ENCODE results near the gene BMP6.

The BMP6 gene

GRCh38 chr6:7911345-7911725, 185.4 kb downstream of the BMP6 start:
- Histone ChIP-seq H3K4me3 (ENCODE audit: low read length) (peak overlapping the region; percentile 79), H4K20me1 (ENCODE audit: insufficient read depth, low read length) (no peaks in the 10 kb centered on the region), H3K36me3 (replicated peaks; ENCODE audit: insufficient read depth, low read length) (peaks cover 34% of the 10 kb centered on the region), H3K4me1 (ENCODE audit: low read length) (peaks cover 50% of the 10 kb centered on the region), H2AFZ (ENCODE audit: low read length) (no peak overlapping the region), H3K27ac (ENCODE audit: low read length) (peak overlapping the region; percentile 97), H3F3A (ENCODE audit: insufficient read depth, low read length) (peaks cover 80% of the 10 kb centered on the region), H3K9me2 (replicated peaks; ENCODE audit: insufficient read depth, low read length) (no peaks in the 10 kb centered on the region), H3K9ac (ENCODE audit: low read length) (peak overlapping the region; percentile 100), H3K9me3 (replicated peaks; ENCODE audit: insufficient read depth, low read length) (no peaks in the 10 kb centered on the region), H3K4me2 (ENCODE audit: low read depth, low read length) (peak overlapping the region; percentile 98), H3K79me2 (ENCODE audit: low read length) (peaks cover 93% of the 10 kb centered on the region), H3K27me3 (replicated peaks; ENCODE audit: insufficient read depth, low read length) (no peaks in the 10 kb centered on the region)
- no peak for TF ChIP-seq EZH2 (optimal IDR thresholded peaks at IDR 0.05; ENCODE audit: low read depth, low read length)
- no peak for TF ChIP-seq CTCF (IDR thresholded peaks at IDR 0.05; ENCODE audit: low read length)
- no peak for TF ChIP-seq EZH2phosphoT487 (IDR thresholded peaks at IDR 0.05; ENCODE audit: low read length)
- peak; percentile 73 for DNase-seq

- Histone ChIP-seq H3K79me2 (ENCODE audit: low read length) (peaks cover 87% of the 10 kb centered on the region), H3K27ac (ENCODE audit: low read length) (peak overlapping the region; percentile 97), H4K20me1 (ENCODE audit: insufficient read depth, low read length) (no peaks in the 10 kb centered on the region), H3F3A (ENCODE audit: insufficient read depth, low read length) (peaks cover 77% of the 10 kb centered on the region), H3K9me2 (replicated peaks; ENCODE audit: insufficient read depth, low read length) (no peaks in the 10 kb centered on the region), H3K9me3 (replicated peaks; ENCODE audit: insufficient read depth, low read length) (no peaks in the 10 kb centered on the region), H3K36me3 (replicated peaks; ENCODE audit: insufficient read depth, low read length) (peaks cover 27% of the 10 kb centered on the region), H3K4me2 (ENCODE audit: low read depth, low read length) (peak overlapping the region; percentile 98), H3K4me3 (ENCODE audit: low read length) (peak overlapping the region; percentile 79), H3K27me3 (replicated peaks; ENCODE audit: insufficient read depth, low read length) (no peaks in the 10 kb centered on the region), H3K9ac (ENCODE audit: low read length) (peak overlapping the region; percentile 100), H3K4me1 (ENCODE audit: low read length) (peaks cover 54% of the 10 kb centered on the region), H2AFZ (ENCODE audit: low read length) (no peak overlapping the region)
- peak; percentile 64 for DNase-seq
- TF ChIP-seq EZH2 (optimal IDR thresholded peaks at IDR 0.05; ENCODE audit: low read depth, low read length) = no peak
Measured at GRCh38 chr6:7912024-7912423, 186.1 kb downstream of the BMP6 start.

- Histone ChIP-seq H3K79me2 (ENCODE audit: low read length) (peaks cover 81% of the 10 kb centered on the region), H3K4me3 (ENCODE audit: low read length) (no peak overlapping the region), H3K9me3 (replicated peaks; ENCODE audit: insufficient read depth, low read length) (no peaks in the 10 kb centered on the region), H3K27ac (ENCODE audit: low read length) (peak overlapping the region; percentile 97), H2AFZ (ENCODE audit: low read length) (no peak overlapping the region), H3K27me3 (replicated peaks; ENCODE audit: insufficient read depth, low read length) (no peaks in the 10 kb centered on the region), H4K20me1 (ENCODE audit: insufficient read depth, low read length) (no peaks in the 10 kb centered on the region), H3K4me2 (ENCODE audit: low read depth, low read length) (peak overlapping the region; percentile 98), H3F3A (ENCODE audit: insufficient read depth, low read length) (peaks cover 77% of the 10 kb centered on the region), H3K9me2 (replicated peaks; ENCODE audit: insufficient read depth, low read length) (no peaks in the 10 kb centered on the region), H3K9ac (ENCODE audit: low read length) (peak overlapping the region; percentile 100), H3K4me1 (ENCODE audit: low read length) (peaks cover 62% of the 10 kb centered on the region), H3K36me3 (replicated peaks; ENCODE audit: insufficient read depth, low read length) (peaks cover 18% of the 10 kb centered on the region)
- no peak for TF ChIP-seq EZH2 (optimal IDR thresholded peaks at IDR 0.05; ENCODE audit: low read depth, low read length)
- TF ChIP-seq EZH2phosphoT487 (IDR thresholded peaks at IDR 0.05; ENCODE audit: low read length) = no peak
- no peak for TF ChIP-seq CTCF (IDR thresholded peaks at IDR 0.05; ENCODE audit: low read length)
- DNase-seq = peak; percentile 6
Measured at GRCh38 chr6:7912736-7913517, 187.0 kb downstream of the BMP6 start.

- no peaks in the 10 kb centered on the region for H3K27me3 ChIP-seq (replicated peaks; ENCODE audit: insufficient read depth, low read length)
- DNase-seq = no peak
- H3K27ac ChIP-seq (ENCODE audit: low read length) = peak overlapping the region; percentile 97; the same call in 1 of the 2 replicates
- H3K9me3 ChIP-seq (replicated peaks; ENCODE audit: insufficient read depth, low read length) = no peaks in the 10 kb centered on the region
- TF ChIP-seq EZH2 (optimal IDR thresholded peaks at IDR 0.05; ENCODE audit: low read depth, low read length) = no peak
- TF ChIP-seq CTCF (IDR thresholded peaks at IDR 0.05; ENCODE audit: low read length) = no peak
- TF ChIP-seq EZH2phosphoT487 (IDR thresholded peaks at IDR 0.05; ENCODE audit: low read length) = no peak
- H3K9me2 ChIP-seq (replicated peaks; ENCODE audit: insufficient read depth, low read length) = no peaks in the 10 kb centered on the region
- no peak overlapping the region for H2AFZ ChIP-seq (ENCODE audit: low read length)
- peaks cover 81% of the 10 kb centered on the region for H3K79me2 ChIP-seq (ENCODE audit: low read length)
- H3K4me2 ChIP-seq (ENCODE audit: low read depth, low read length) = no peak overlapping the region
- H3K9ac ChIP-seq (ENCODE audit: low read length) = no peak overlapping the region
- no peak overlapping the region for H3K4me3 ChIP-seq (ENCODE audit: low read length)
- H3K4me1 ChIP-seq (ENCODE audit: low read length) = peaks cover 76% of the 10 kb centered on the region
- H3F3A ChIP-seq (ENCODE audit: insufficient read depth, low read length) = peaks cover 72% of the 10 kb centered on the region
- no peaks in the 10 kb centered on the region for H4K20me1 ChIP-seq (ENCODE audit: insufficient read depth, low read length)
- peaks cover 6% of the 10 kb centered on the region for H3K36me3 ChIP-seq (replicated peaks; ENCODE audit: insufficient read depth, low read length)
Measured at GRCh38 chr6:7914311-7914710, 188.4 kb downstream of the BMP6 start.

All from MM.1S (cell line).